HEK293T (cell line): ENCODE results near the gene EGFR.

Experiments used
- FOXA1 ChIP-seq: fragments of 450-650 bp; IDR thresholded peaks from 2 replicates; pipeline ENCODE4 v1.6.1; 2016; ENCODE audit warnings: mild to moderate bottlenecking
- FOXK2 ChIP-seq: fragments of 450-650 bp; IDR thresholded peaks from 2 replicates; pipeline ENCODE4 v1.6.1; 2016; ENCODE audit warnings: mild to moderate bottlenecking
- L3MBTL2 ChIP-seq: fragments of 450-650 bp; conservative IDR thresholded peaks from 2 replicates; pipeline ENCODE4 v1.6.1; 2016; ENCODE audit warnings: mild to moderate bottlenecking
- NFRKB ChIP-seq: fragments of 450-650 bp; IDR thresholded peaks from 2 replicates; pipeline ENCODE4 v1.6.1; 2016; ENCODE audit warnings: mild to moderate bottlenecking, moderate library complexity
- SP1 ChIP-seq: fragments of 450-650 bp; IDR thresholded peaks from 2 replicates; pipeline ENCODE4 v1.6.1; 2017
- SUZ12 ChIP-seq: fragments of 450-650 bp; IDR thresholded peaks from 2 replicates; pipeline ENCODE4 v1.6.1; 2016; ENCODE audit warnings: mild to moderate bottlenecking

GRCh38 chr7:55178863-55179773, 160.3 kb downstream of the EGFR start:
- TF ChIP-seq FOXA1 (no peak), FOXK2 (no peak), L3MBTL2 (no peak), SUZ12 (no peak), NFRKB (no peak), SP1 (no peak)
